LNCAP (cell line): ENCODE results near the gene ABCA1.

Experiments
- TF ChIP-seq, protein P1 (sequence below): fragments of 450-650 bp; IDR thresholded peaks from 2 replicates; pipeline ENCODE4 v1.5.1; 2017; ENCODE audit warnings: mild to moderate bottlenecking

Gene ABCA1

DNA sequence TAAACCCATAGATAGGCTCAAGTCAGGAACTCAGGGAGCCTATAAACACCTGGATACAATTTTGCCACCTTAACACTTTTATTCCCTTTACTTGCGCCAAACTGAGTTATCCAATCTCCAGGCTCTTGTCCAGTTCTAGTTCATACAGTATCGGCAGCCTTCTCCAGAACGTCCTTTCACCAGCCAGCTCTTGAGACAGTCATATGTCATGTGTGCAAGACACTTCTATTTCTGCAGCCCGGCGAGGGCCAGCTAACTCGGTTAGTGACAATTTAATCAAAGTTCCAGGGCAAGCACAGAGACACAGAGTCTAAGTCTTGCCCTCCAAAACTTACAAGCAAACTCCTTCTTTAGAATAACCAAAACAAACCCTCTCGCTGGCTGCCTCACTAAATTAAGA, 12.9 kb downstream of the ABCA1 start:
- TF ChIP-seq, protein P1, sequence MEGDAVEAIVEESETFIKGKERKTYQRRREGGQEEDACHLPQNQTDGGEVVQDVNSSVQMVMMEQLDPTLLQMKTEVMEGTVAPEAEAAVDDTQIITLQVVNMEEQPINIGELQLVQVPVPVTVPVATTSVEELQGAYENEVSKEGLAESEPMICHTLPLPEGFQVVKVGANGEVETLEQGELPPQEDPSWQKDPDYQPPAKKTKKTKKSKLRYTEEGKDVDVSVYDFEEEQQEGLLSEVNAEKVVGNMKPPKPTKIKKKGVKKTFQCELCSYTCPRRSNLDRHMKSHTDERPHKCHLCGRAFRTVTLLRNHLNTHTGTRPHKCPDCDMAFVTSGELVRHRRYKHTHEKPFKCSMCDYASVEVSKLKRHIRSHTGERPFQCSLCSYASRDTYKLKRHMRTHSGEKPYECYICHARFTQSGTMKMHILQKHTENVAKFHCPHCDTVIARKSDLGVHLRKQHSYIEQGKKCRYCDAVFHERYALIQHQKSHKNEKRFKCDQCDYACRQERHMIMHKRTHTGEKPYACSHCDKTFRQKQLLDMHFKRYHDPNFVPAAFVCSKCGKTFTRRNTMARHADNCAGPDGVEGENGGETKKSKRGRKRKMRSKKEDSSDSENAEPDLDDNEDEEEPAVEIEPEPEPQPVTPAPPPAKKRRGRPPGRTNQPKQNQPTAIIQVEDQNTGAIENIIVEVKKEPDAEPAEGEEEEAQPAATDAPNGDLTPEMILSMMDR = no peak

GRCh38 chr9:104914466-104914865, 13.5 kb downstream of the ABCA1 start:
- TF ChIP-seq, protein P1 = no peak

GRCh38 chr9:104912606-104913005, 15.3 kb downstream of the ABCA1 start:
- TF ChIP-seq, protein P1 = no peak

- TF ChIP-seq, protein P1 = no peak
These were observed 16.8 kb downstream of the ABCA1 start for GRCh38 chr9:104911032-104911607.

DNA sequence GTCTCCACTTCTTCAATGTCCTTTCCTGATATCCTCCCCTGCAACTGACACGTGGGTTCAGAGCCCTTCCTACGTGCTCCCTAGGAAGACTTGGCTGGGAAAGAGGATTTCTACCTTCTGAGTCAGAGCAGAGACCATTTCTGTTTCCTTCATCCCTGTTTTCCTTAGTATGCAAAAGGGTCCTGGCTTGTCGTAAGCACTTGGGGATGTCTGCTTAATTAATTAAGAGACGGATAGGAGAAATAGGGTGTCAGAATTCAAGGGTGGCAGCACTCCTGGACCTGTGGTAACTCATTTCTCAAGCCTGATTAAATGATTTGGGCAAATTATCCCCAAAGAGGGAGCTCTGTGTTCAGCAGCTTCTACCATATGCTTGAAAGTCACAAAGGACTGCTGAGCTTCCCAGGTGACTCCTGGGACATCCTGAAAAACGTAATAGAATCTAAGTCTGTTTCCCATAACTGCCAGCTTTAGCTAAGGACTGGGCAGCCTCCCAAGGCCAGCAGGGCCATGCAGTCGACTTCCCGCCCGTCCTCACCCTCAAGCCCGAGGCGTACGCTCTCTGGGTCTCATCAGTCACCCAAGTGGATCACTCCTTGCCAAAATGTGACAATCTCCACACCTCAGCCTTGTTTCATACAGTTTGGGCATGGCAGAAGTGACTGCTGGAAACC, 20.5 kb downstream of the ABCA1 start:
- TF ChIP-seq, protein P1 = no peak

DNA sequence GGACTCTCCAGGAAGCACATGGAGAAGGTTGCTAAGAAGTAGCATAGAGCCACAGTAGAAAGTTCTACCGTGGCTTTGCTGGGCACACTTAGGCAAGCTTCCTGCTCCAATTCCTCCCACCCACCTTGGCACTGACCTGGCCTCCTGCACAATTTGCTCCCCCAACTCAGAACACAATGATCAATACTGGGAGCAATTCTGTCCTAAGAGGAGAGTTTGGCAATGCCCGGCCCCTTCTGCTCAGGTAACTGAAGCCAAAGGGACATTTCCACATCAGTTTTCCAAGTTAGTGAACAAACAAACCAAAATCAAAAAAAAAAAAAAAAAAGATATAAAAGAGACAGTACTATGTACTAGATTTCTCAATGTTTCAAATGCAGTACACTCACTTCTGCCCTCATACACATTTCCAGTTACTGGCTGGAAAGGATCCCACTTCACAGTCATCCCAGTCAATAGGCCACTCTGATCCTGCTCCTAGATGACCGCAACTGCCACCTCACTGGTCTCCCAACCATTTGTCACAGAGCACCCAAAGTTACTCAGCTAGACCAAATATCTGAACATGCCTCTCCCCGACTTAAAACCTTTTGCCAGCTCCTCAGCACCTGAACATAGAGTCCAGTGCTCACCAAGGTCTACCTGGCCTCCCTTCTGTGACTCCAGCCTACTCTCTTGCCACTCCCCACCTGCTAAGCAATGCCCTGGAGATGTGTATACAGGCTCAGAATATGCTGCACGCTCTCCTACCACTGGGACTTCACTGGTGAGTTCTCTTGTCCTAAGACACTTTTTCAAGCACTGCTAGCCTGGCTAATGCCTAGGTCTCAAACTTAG, 21.3 kb downstream of the ABCA1 start:
- TF ChIP-seq, protein P1 = no peak

- TF ChIP-seq, protein P1 = no peak
These were observed 22.0 kb downstream of the ABCA1 start for GRCh38 chr9:104905931-104906330.
